Activated CD4-positive, alpha-beta T cell treated with anti-CD3 and anti-CD28 coated beads for 36 hours (primary cell): ENCODE data around the gene FAM8A1. TPM values are rescaled to one million over a fixed set of nuclear protein-coding genes. Genes with fewer than 3 reads are reported as not detected.
"Not testable (repeated sequence)": the region's sequence is repeated elsewhere in the genome, so short reads cannot be mapped to it uniquely, and the experiment has no call there.

Source experiments
- ATAC-seq: fragments of 200-7000 bp; cut with Tn5 transposase; one replicate; pipeline ENCODE4 v1.10.0; 2021; ENCODE audit warnings: mild to moderate bottlenecking, moderate library complexity
- CTCF ChIA-PET: fragments of 350-600 bp; sonication (Branson Sonifier 250); formaldehyde crosslinking; loops from one replicate; lab custom pipeline; 2021; ENCODE audit warnings: antibody characterized with exemption; lab: Charles Lee
- POLR2A ChIA-PET: fragments of 350-600 bp; sonication (Branson Sonifier 250); formaldehyde crosslinking; loops from one replicate; lab custom pipeline; 2021; ENCODE audit warnings: antibody characterized with exemption, inconsistent platforms; lab: Charles Lee
- DNase-seq: peaks from one replicate; pipeline ENCODE4 v3.0.0-alpha.2; 2020
- H3K27ac Mint-ChIP-seq: one replicate; pipeline ENCODE4 v1.8.0; 2021; ENCODE audit warnings: mixed read lengths
- H3K27me3 Mint-ChIP-seq: one replicate; pipeline ENCODE4 v1.8.0; 2021; ENCODE audit warnings: mixed read lengths
- H3K36me3 Mint-ChIP-seq: one replicate; pipeline ENCODE4 v1.8.0; 2021; ENCODE audit warnings: low read depth, mixed read lengths
- H3K4me1 Mint-ChIP-seq: one replicate; pipeline ENCODE4 v1.8.0; 2021; ENCODE audit warnings: mixed read lengths
- H3K4me3 Mint-ChIP-seq: one replicate; pipeline ENCODE4 v1.8.0; 2021; ENCODE audit warnings: mild to moderate bottlenecking, moderate library complexity, mixed read lengths
- H3K9me3 Mint-ChIP-seq: one replicate; pipeline ENCODE4 v1.8.0; 2021; ENCODE audit warnings: low read depth, mixed read lengths
- intact Hi-C, 2 experiments: fragments of 100-400 bp; cut with DNase I in 1 of 2; cut with micrococcal nuclease in 1 of 2; formaldehyde crosslinking; loops; one replicate each; pipeline versions ENCODE4 v1.14.2 to v1.15.1; 2022 to 2024; cut with DNase I, micrococcal nuclease
- total RNA-seq, 2 experiments: library from RNA; stranded (reverse); gene quantifications; one replicate each; pipeline ENCODE4 v1.2.3, GENCODE V29; 2021

Gene FAM8A1
- total RNA-seq = 1 to 10 TPM; 3.3 to 4.1 TPM

- ChIA-PET POLR2A (interaction anchor here (0.8 to 1.6 kb wide), 2 partner anchors 107 to 130 kb away, joined by 3 to 5 read pairs; partner anchors contain the start of gene NUP153), CTCF (interaction anchor here (0.6 kb wide), 2 partner anchors 53 to 1760 kb away, joined by 3 to 5 read pairs; no protein-coding TSS in a partner anchor)
- Mint-ChIP-seq H3K9me3 (no peaks in the 10 kb centered on the region), H3K27ac (peak within 1 kb of the TSS; percentile 66), H3K4me3 (peak within 1 kb of the TSS; percentile 75), H3K4me1 (peaks cover 41% of the 10 kb centered on the region), H3K27me3 (no peaks in the 10 kb centered on the region), H3K36me3 (no peaks in the 10 kb centered on the region)
- ATAC-seq (peak; percentile 83), DNase-seq (peak; percentile 98)
- intact Hi-C loops = loop anchor here (1.0 to 5.0 kb wide), 7 partner anchors 52 to 1278 kb away; partner anchors contain the start of genes NUP153 (in 2 of the 2), DEK (in 1 of the 2), KDM1B (in 1 of the 2) and NHLRC1 (in 1 of the 2)
These were observed at the start of gene FAM8A1 for GRCh38 chr6:17599877-17600526. TSS of gene FAM8A1 (plus strand) at chr6:17600302. CDS start at chr6:17600410, 108 bp downstream.

GRCh38 chr6:17551383-17551958 is 48.6 kb upstream of the FAM8A1 start:
- Mint-ChIP-seq H3K27me3 (peaks cover 7% of the 10 kb centered on the region), H3K4me3 (no peak overlapping the region), H3K9me3 (no peaks in the 10 kb centered on the region), H3K27ac (no peak overlapping the region), H3K4me1 (no peaks in the 10 kb centered on the region), H3K36me3 (no peaks in the 10 kb centered on the region)
- CTCF ChIA-PET = interaction anchor here (1.6 kb wide), 1 partner anchor 12 kb away, joined by 3 read pairs; no protein-coding TSS in a partner anchor
- DNase-seq (no peak), ATAC-seq (no peak)
- intact Hi-C loops = no loop called here
- POLR2A ChIA-PET = no interaction called here

- POLR2A ChIA-PET = interaction anchor here (0.6 kb wide), 1 partner anchor 440 kb away, joined by 3 read pairs; no protein-coding TSS in a partner anchor
- CTCF ChIA-PET = interaction anchor here (1.0 kb wide), 1 partner anchor 20 kb away, joined by 3 read pairs; no protein-coding TSS in a partner anchor
- no peak overlapping the region for H3K4me3 Mint-ChIP-seq
- H3K36me3 Mint-ChIP-seq = no peaks in the 10 kb centered on the region
- ATAC-seq (no peak), DNase-seq (no peak)
- no peaks in the 10 kb centered on the region for H3K9me3 Mint-ChIP-seq
- no peaks in the 10 kb centered on the region for H3K4me1 Mint-ChIP-seq
- no peak overlapping the region for H3K27ac Mint-ChIP-seq
- intact Hi-C loops = no loop called here
- peaks cover 5% of the 10 kb centered on the region for H3K27me3 Mint-ChIP-seq
These were observed 47.2 kb upstream of the FAM8A1 start for GRCh38 chr6:17552861-17553260.

GRCh38 chr6:17556014-17556413 is 44.1 kb upstream of the FAM8A1 start:
- intact Hi-C loops = no loop called here
- Mint-ChIP-seq H3K27me3 (peaks cover 4% of the 10 kb centered on the region), H3K36me3 (no peaks in the 10 kb centered on the region), H3K9me3 (no peaks in the 10 kb centered on the region), H3K27ac (no peak overlapping the region), H3K4me1 (no peaks in the 10 kb centered on the region), H3K4me3 (no peak overlapping the region)
- DNase-seq = no peak
- ChIA-PET CTCF (interaction anchor here (1.1 kb wide), 1 partner anchor 17 kb away, joined by 3 read pairs; no protein-coding TSS in a partner anchor), POLR2A (no interaction called here)
- no peak for ATAC-seq

GRCh38 chr6:17562636-17563035 is 37.5 kb upstream of the FAM8A1 start:
- no peaks in the 10 kb centered on the region for H3K4me1 Mint-ChIP-seq
- DNase-seq = no peak
- intact Hi-C loops = no loop called here
- peaks cover 13% of the 10 kb centered on the region for H3K9me3 Mint-ChIP-seq
- no peaks in the 10 kb centered on the region for H3K36me3 Mint-ChIP-seq
- no peak for ATAC-seq
- ChIA-PET POLR2A (no interaction called here), CTCF (no interaction called here)
- H3K27ac Mint-ChIP-seq = no peak overlapping the region
- H3K4me3 Mint-ChIP-seq = no peak overlapping the region
- H3K27me3 Mint-ChIP-seq = peaks cover 2% of the 10 kb centered on the region

- no peaks in the 10 kb centered on the region for H3K36me3 Mint-ChIP-seq
- ATAC-seq (no peak), DNase-seq (no peak)
- H3K4me1 Mint-ChIP-seq = no peaks in the 10 kb centered on the region
- peaks cover 3% of the 10 kb centered on the region for H3K27me3 Mint-ChIP-seq
- no peak overlapping the region for H3K27ac Mint-ChIP-seq
- POLR2A ChIA-PET = no interaction called here
- peaks cover 13% of the 10 kb centered on the region for H3K9me3 Mint-ChIP-seq
- CTCF ChIA-PET = no interaction called here
- intact Hi-C loops = no loop called here
- no peak overlapping the region for H3K4me3 Mint-ChIP-seq
These were observed 34.7 kb upstream of the FAM8A1 start for GRCh38 chr6:17565399-17565798.

GRCh38 chr6:17574866-17575560 is 25.1 kb upstream of the FAM8A1 start:
- Mint-ChIP-seq H3K27ac (no peak overlapping the region), H3K36me3 (no peaks in the 10 kb centered on the region), H3K4me1 (no peaks in the 10 kb centered on the region), H3K4me3 (no peak overlapping the region), H3K27me3 (peaks cover 10% of the 10 kb centered on the region), H3K9me3 (peaks cover 9% of the 10 kb centered on the region)
- intact Hi-C loops = no loop called here
- ChIA-PET CTCF (interaction anchor here (0.6 to 0.9 kb wide), 2 partner anchors 9 to 446 kb away, joined by 4 to 5 read pairs; no protein-coding TSS in a partner anchor), POLR2A (no interaction called here)
- ATAC-seq (no peak), DNase-seq (no peak)

- DNase-seq (no peak), ATAC-seq (no peak)
- intact Hi-C loops = no loop called here
- Mint-ChIP-seq H3K9me3 (peaks cover 13% of the 10 kb centered on the region), H3K27ac (no peak overlapping the region), H3K36me3 (no peaks in the 10 kb centered on the region), H3K4me3 (no peak overlapping the region), H3K4me1 (no peaks in the 10 kb centered on the region), H3K27me3 (peaks cover 13% of the 10 kb centered on the region)
- CTCF ChIA-PET = no interaction called here
- POLR2A ChIA-PET = no interaction called here
These were observed 23.0 kb upstream of the FAM8A1 start for GRCh38 chr6:17577059-17577458.

GRCh38 chr6:17580518-17581048 is 19.5 kb upstream of the FAM8A1 start:
- ChIA-PET CTCF (interaction anchor here (0.6 to 1.4 kb wide), 4 partner anchors 10 to 223 kb away, joined by 3 to 4 read pairs (median 3); no protein-coding TSS in a partner anchor), POLR2A (interaction anchor here (0.6 kb wide), 1 partner anchor 122 kb away, joined by 3 read pairs; no protein-coding TSS in a partner anchor)
- ATAC-seq (peak; percentile 80), DNase-seq (peak; percentile 63)
- intact Hi-C loops = loop anchor here in 1 of 2 experiments (5.0 kb wide), 1 partner anchor 298 kb away; the partner anchor contains the start of gene RBM24
- peak overlapping the region; percentile 61 for H3K4me3 Mint-ChIP-seq
- peaks cover 6% of the 10 kb centered on the region for H3K4me1 Mint-ChIP-seq
- H3K27ac Mint-ChIP-seq = no peak overlapping the region
- H3K9me3 Mint-ChIP-seq = peaks cover 13% of the 10 kb centered on the region
- no peaks in the 10 kb centered on the region for H3K36me3 Mint-ChIP-seq
- H3K27me3 Mint-ChIP-seq = peaks cover 8% of the 10 kb centered on the region

GRCh38 chr6:17581282-17581681 is 18.8 kb upstream of the FAM8A1 start:
- POLR2A ChIA-PET, ATAC-seq, H3K27me3 Mint-ChIP-seq, H3K4me3 Mint-ChIP-seq, H3K4me1 Mint-ChIP-seq, H3K27ac Mint-ChIP-seq, H3K36me3 Mint-ChIP-seq: not testable (repeated sequence)
- H3K9me3 Mint-ChIP-seq = peaks cover 13% of the 10 kb centered on the region
- CTCF ChIA-PET = interaction anchor here (0.9 to 1.7 kb wide), 4 partner anchors 9 to 223 kb away, joined by 3 to 4 read pairs (median 4); no protein-coding TSS in a partner anchor
- peak; percentile 30 for DNase-seq
- intact Hi-C loops = loop anchor here in 1 of 2 experiments (5.0 kb wide), 1 partner anchor 299 kb away; the partner anchor contains the start of gene RBM24
